Caco-2 (cell line): ENCODE results near the gene STK11IP. TPM values are rescaled to one million over a fixed set of nuclear protein-coding genes. Genes with fewer than 3 reads are reported as not detected.

Experiments
- BruUV-seq: library from RNA; stranded (reverse); fragments of 400-500 nt; replicated peaks from 2 replicates; lab custom pipeline; 2021; lab: Mats Ljungman, UMichigan
- CTCF ChIA-PET: fragments of 300-600 bp; sonication (Branson Sonifier 250); formaldehyde crosslinking; loops from one replicate; lab custom pipeline; 2022; ENCODE audit warnings: antibody characterized with exemption; lab: Charles Lee
- POLR2A ChIA-PET: fragments of 300-600 bp; sonication (Branson Sonifier 250); formaldehyde crosslinking; loops from one replicate; lab custom pipeline; 2022; ENCODE audit warnings: antibody characterized with exemption; lab: Charles Lee
- DNase-seq, 2 experiments: peaks; one replicate each; pipeline versions ENCODE4 v3.0.0 to v3.0.0-alpha.2; 2020 to 2022
- H3K27me3 ChIP-seq: replicated peaks from 2 replicates; pipeline ENCODE4 v1.6.0; 2011; ENCODE audit warnings: low read length; ENCODE audit not compliant: control insufficient read depth, insufficient read depth
- H3K36me3 ChIP-seq: 2 replicates; pipeline ENCODE4 v1.5.1; 2011; ENCODE audit warnings: low read length; ENCODE audit not compliant: control insufficient read depth, insufficient read depth
- H3K4me1 ChIP-seq: fragments of 250-450 bp; sonication (Bioruptor Pico); 2 replicates; pipeline ENCODE4 v1.5.1; 2020; ENCODE audit warnings: mild to moderate bottlenecking
- H3K4me3 ChIP-seq: 2 replicates; pipeline ENCODE4 v1.5.1; 2011; ENCODE audit warnings: low read depth, mild to moderate bottlenecking, control low read depth, low read length
- H3K9me3 ChIP-seq: fragments of 250-450 bp; sonication (Bioruptor Pico); 2 replicates; pipeline ENCODE4 v1.5.1; 2020; ENCODE audit warnings: mild to moderate bottlenecking, moderate library complexity
- H3K27ac Mint-ChIP-seq: one replicate; pipeline ENCODE4 v1.8.0; 2022; ENCODE audit warnings: mixed read lengths; ENCODE audit not compliant: unreplicated experiment
- H3K27me3 Mint-ChIP-seq: one replicate; pipeline ENCODE4 v1.8.0; 2022; ENCODE audit warnings: mixed read lengths; ENCODE audit not compliant: insufficient read depth, unreplicated experiment
- H3K36me3 Mint-ChIP-seq: one replicate; pipeline ENCODE4 v1.8.0; 2022; ENCODE audit warnings: mild to moderate bottlenecking, mixed read lengths; ENCODE audit not compliant: insufficient read depth, unreplicated experiment
- H3K4me1 Mint-ChIP-seq: one replicate; pipeline ENCODE4 v1.8.0; 2022; ENCODE audit warnings: low read depth, mixed read lengths; ENCODE audit not compliant: unreplicated experiment
- H3K4me3 Mint-ChIP-seq: one replicate; pipeline ENCODE4 v1.8.0; 2022; ENCODE audit warnings: mild to moderate bottlenecking, moderate library complexity, mixed read lengths; ENCODE audit not compliant: unreplicated experiment
- H3K9me3 Mint-ChIP-seq: one replicate; pipeline ENCODE4 v1.8.0; 2022; ENCODE audit warnings: mixed read lengths; ENCODE audit not compliant: unreplicated experiment
- intact Hi-C: fragments of 100-400 bp; cut with micrococcal nuclease; formaldehyde crosslinking; loops from one replicate; pipeline ENCODE4 v1.10.0; 2022; ENCODE audit not compliant: unreplicated experiment
- total RNA-seq: library from RNA; stranded (reverse); gene quantifications from 2 replicates; pipeline ENCODE4 v1.2.3, GENCODE V29; 2022
- TF ChIP-seq, protein P1 (sequence below), 2 experiments: fragments of 200-600 bp in 1 of 2; IDR thresholded peaks; 1 replicate in 1 of 2; 2 replicates in 1 of 2; pipeline versions ENCODE4 v1.5.1 to v1.8.0; 2011 to 2022; ENCODE audit warnings: antibody characterized with exemption in 1 of 2, control low read depth in 1 of 2, inconsistent platforms in 1 of 2, low read depth in 1 of 2, low read length in 1 of 2, mild to moderate bottlenecking in 1 of 2, moderate library complexity in 1 of 2; ENCODE audit not compliant: insufficient read depth in 1 of 2, severe bottlenecking in 1 of 2, unreplicated experiment in 1 of 2

Gene STK11IP
- total RNA-seq, 1 experiment from 2014 or later: 21.7 TPM

DNA sequence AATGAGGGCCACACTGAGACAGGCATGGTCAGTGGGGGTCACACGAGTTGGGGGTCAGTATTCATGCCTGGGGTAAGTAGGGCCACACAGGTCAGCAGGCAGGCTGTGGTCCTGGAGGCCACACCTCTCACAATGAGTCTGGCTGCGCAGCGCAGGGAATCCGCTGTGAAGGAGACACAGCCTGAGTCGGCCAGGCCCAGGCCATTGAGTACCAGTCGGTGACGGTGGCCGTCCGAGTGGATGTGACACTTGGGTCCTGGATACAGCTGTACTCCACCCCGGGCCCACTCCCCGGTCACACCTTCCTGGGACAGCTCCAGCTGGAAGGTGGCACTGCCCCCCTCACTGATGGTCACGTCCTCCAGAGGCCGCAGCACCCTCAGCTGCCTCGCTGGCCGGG is 43.3 kb upstream of the STK11IP start:
- ChIA-PET POLR2A (no interaction called here), CTCF (no interaction called here)
- no TSS peak for BruUV-seq
- peaks cover 5% of the 10 kb centered on the region for H3K36me3 Mint-ChIP-seq
- Histone ChIP-seq H3K9me3 (no peaks in the 10 kb centered on the region), H3K4me3 (no peak overlapping the region), H3K4me1 (peaks cover 4% of the 10 kb centered on the region), H3K27me3 (no peaks in the 10 kb centered on the region; the same call in 1 of the 2 replicates), H3K36me3 (no peaks in the 10 kb centered on the region)
- no peaks in the 10 kb centered on the region for H3K27me3 Mint-ChIP-seq
- no peak overlapping the region for H3K4me3 Mint-ChIP-seq
- no peak overlapping the region for H3K27ac Mint-ChIP-seq
- intact Hi-C loops: no loop called here
- H3K4me1 Mint-ChIP-seq: no peaks in the 10 kb centered on the region
- DNase-seq: no peak
- TF ChIP-seq, protein P1, sequence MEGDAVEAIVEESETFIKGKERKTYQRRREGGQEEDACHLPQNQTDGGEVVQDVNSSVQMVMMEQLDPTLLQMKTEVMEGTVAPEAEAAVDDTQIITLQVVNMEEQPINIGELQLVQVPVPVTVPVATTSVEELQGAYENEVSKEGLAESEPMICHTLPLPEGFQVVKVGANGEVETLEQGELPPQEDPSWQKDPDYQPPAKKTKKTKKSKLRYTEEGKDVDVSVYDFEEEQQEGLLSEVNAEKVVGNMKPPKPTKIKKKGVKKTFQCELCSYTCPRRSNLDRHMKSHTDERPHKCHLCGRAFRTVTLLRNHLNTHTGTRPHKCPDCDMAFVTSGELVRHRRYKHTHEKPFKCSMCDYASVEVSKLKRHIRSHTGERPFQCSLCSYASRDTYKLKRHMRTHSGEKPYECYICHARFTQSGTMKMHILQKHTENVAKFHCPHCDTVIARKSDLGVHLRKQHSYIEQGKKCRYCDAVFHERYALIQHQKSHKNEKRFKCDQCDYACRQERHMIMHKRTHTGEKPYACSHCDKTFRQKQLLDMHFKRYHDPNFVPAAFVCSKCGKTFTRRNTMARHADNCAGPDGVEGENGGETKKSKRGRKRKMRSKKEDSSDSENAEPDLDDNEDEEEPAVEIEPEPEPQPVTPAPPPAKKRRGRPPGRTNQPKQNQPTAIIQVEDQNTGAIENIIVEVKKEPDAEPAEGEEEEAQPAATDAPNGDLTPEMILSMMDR (IDR thresholded peaks at IDR 0.05; ENCODE audit: insufficient read depth in 1 of 2, low read depth in 1 of 2, low read length in 1 of 2, severe bottlenecking in 1 of 2, unreplicated experiment in 1 of 2): no peak
- no peaks in the 10 kb centered on the region for H3K9me3 Mint-ChIP-seq

DNA sequence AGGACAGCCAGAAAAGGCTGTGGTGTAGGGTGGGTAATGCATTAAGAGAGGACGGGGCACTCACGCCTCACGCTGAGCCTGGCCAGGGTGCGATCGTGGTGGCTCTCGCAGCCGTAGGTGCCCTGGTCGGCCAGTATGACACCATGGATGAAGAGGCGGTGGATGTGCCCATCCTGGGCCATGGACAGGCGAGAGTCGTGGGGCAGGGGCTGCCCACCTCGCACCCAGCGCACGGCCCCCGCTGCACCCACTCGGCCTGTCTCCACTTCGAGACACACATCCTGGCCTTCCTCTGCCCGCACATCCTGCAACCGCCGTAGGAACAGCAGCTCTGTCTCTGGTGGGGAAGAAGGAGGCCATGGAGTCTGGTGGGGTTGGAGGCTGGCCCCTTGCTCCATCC is 41.7 kb upstream of the STK11IP start:
- BruUV-seq: no TSS peak
- no peaks in the 10 kb centered on the region for H3K9me3 Mint-ChIP-seq
- intact Hi-C loops: no loop called here
- CTCF ChIA-PET: no interaction called here
- H3K27ac Mint-ChIP-seq: no peak overlapping the region
- H3K27me3 Mint-ChIP-seq: no peaks in the 10 kb centered on the region
- no peaks in the 10 kb centered on the region for H3K36me3 ChIP-seq
- peaks cover 5% of the 10 kb centered on the region for H3K4me1 Mint-ChIP-seq
- no peaks in the 10 kb centered on the region for H3K9me3 ChIP-seq
- no peak overlapping the region for H3K4me3 ChIP-seq
- H3K27me3 ChIP-seq: no peaks in the 10 kb centered on the region; the same call in 1 of the 2 replicates
- no peak overlapping the region for H3K4me3 Mint-ChIP-seq
- TF ChIP-seq, protein P1 (IDR thresholded peaks at IDR 0.05; ENCODE audit: insufficient read depth in 1 of 2, low read depth in 1 of 2, low read length in 1 of 2, severe bottlenecking in 1 of 2, unreplicated experiment in 1 of 2): no peak
- POLR2A ChIA-PET: no interaction called here
- peaks cover 8% of the 10 kb centered on the region for H3K4me1 ChIP-seq
- peaks cover 6% of the 10 kb centered on the region for H3K36me3 Mint-ChIP-seq
- DNase-seq: no peak

DNA sequence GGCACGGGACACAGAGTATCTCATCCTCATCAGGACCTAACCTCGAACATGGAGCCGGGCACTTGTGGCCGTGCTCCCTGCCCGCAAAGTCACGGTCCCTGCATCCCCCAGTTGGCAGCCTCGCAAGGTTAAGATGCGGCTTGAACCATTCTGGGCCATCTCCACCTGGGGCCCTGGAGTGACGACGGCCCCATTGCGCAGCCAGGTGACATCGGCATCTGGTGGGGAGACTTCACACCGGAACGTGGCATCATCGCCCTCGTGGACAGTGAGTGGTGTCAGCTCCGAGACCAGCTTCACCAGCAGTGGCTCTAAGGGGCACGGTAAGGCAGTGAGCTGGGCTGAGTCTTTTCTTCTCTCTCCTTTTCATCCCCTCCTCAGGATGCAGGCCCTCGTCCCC is 41.2 kb upstream of the STK11IP start:
- Mint-ChIP-seq H3K36me3 (peaks cover 10% of the 10 kb centered on the region), H3K27me3 (no peaks in the 10 kb centered on the region), H3K4me3 (no peak overlapping the region), H3K9me3 (no peaks in the 10 kb centered on the region), H3K4me1 (peaks cover 10% of the 10 kb centered on the region), H3K27ac (no peak overlapping the region)
- Histone ChIP-seq H3K4me3 (no peak overlapping the region), H3K9me3 (no peaks in the 10 kb centered on the region), H3K27me3 (no peaks in the 10 kb centered on the region; the same call in 1 of the 2 replicates), H3K36me3 (no peaks in the 10 kb centered on the region), H3K4me1 (peaks cover 13% of the 10 kb centered on the region)
- TF ChIP-seq, protein P1 (IDR thresholded peaks at IDR 0.05; ENCODE audit: insufficient read depth in 1 of 2, low read depth in 1 of 2, low read length in 1 of 2, severe bottlenecking in 1 of 2, unreplicated experiment in 1 of 2): no peak
- BruUV-seq: no TSS peak
- DNase-seq: no peak
- intact Hi-C loops: no loop called here
- ChIA-PET CTCF (no interaction called here), POLR2A (no interaction called here)
